GM19025 (cell line): ENCODE measurements around the gene KCNC3.
A peak's percentile ranks its signal among the peaks of the same experiment; 100 is the strongest.
"Not testable (repeated sequence)": the region's sequence is repeated elsewhere in the genome, so short reads cannot be mapped to it uniquely, and the experiment has no call there.

Source experiments
- ATAC-seq: cut with Tn5 transposase; IDR thresholded peaks from one replicate; pipeline ENCODE4 v1.9.1; 2021; ENCODE audit warnings: mild to moderate bottlenecking, low read depth, moderate library complexity; ENCODE audit not compliant: unreplicated experiment

KCNC3 gene

DNA sequence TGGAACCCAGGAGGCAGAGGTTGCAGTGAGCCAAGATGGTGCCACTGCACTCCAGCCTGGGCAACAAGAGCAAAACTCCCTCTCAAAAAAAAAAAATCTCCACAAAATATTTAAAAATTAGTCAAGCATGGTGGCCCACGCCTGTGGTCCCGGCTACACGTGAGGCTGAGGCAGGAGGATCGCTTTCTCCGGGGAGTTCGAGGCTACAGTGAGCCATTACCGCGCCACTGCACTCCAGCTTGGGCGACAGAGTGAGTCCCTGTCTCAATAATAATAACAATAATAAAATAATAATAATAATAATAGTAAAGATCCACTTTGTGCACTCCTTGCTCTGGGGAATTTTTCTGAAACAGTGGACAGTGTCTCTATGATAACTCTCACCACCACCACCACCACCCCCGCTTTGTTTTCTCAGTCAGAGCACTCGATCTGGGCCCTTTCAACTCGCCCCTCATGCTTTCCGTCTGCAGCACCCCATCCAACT lies 27.6 kb upstream of the KCNC3 start:
- ATAC-seq, result no peak

DNA sequence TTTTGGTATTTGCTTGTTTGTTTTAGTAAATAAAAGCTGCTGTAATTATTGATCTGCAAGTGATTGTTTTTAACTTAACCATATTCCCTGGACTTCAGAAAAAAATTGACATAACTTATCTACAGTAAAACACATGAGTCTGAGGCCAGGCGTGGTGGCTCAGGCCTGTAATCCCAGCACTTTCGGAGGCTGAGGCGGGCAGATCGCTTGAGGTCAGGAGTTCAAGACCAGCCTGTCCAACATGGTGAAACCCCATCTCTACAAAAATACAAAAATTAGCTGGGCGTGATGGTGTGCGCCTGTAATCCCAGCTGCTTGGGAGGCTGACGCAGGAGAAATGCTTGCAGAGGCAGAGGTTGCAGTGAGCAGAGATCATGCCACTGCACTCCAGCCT lies 24.3 kb upstream of the KCNC3 start:
- not testable (repeated sequence) for ATAC-seq

- no peak for ATAC-seq
Observed at GRCh38 chr19:50352242-50352641, 23.1 kb upstream of the KCNC3 start.

DNA sequence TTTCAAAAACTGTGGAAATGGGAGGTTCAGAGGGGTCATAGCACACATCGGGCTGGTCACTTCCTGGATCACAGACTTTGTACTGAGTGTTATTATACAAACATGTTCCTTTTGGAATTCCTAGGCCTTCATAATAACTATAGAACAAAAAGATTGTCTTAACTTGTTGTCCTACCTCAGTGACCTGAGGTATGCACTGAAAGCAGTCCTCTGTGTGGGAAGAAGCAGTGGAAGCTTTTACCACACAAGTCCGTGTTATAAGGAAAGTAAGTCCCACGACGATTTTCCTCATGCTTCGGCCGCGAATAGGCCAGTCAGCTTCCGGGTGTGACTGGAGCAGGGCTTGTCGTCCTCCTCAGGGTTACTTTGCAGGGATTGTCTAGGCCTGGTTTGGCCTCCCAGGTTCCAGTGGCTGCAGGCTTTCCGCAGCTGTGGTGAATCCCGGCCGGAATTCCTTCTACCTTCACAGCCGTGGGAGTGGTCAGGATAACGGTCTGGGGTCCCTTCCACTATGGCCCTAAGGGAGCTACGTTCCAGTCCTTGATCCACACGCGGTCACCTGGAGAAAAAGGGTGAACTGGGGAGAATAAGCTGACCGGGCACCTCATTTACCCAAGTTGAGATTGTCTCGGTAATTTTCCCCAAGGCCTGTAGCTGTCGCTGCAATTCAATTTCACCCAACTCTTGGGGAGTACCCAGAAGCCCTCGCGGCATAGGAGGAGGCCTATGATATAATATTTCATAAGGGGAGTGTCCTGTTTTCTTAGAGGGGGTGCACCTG lies 20.3 kb upstream of the KCNC3 start:
- no peak for ATAC-seq

DNA sequence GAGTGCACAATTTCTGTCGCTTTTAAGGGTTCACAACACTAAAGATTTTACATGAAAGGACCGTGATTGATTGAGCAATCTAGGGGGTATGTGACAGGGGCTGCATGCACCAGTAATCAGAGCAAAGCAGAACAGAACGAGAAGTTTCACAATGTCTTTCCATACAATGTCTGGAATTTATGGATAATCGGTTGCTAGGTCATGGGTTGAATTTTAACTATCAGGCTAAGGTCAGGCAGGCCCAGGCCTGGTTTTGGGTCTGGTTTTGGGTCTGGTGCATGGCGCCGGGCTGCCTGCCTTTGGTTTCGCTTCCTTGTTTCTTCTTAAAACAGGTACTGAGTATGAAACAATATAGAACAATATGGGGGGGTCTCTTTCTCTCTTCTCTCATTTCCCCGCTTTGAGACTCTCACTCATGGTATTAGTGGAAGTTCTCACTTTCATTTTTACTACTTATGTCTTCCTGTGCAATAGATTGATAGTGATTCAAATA lies 18.0 kb upstream of the KCNC3 start:
- ATAC-seq, result not testable (repeated sequence)

- ATAC-seq, result no peak
Observed at GRCh38 chr19:50344661-50345318, 15.6 kb upstream of the KCNC3 start.

DNA sequence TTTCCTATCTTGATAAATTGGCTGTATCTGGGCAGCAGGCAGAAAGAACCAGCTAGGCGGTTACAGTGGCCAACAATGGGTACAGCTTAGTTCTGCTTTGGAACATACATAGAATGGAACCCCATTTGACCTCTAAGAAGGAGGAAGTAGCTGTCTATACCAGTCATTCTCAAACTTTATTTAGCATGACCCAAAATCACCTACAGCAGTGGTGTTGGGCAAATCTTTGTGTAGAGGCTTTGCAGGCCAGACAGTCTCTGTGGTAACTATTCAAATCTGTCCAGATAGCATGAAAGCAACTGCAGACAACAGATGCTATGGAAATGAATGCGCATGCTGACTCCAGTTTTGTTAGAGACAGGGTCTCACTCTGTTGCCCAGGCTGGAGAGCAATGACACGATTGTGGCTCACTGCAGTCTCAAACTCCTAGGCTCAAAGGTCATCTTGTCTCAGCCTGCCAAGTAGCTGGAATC lies 12.0 kb upstream of the KCNC3 start:
- ATAC-seq, result no peak

DNA sequence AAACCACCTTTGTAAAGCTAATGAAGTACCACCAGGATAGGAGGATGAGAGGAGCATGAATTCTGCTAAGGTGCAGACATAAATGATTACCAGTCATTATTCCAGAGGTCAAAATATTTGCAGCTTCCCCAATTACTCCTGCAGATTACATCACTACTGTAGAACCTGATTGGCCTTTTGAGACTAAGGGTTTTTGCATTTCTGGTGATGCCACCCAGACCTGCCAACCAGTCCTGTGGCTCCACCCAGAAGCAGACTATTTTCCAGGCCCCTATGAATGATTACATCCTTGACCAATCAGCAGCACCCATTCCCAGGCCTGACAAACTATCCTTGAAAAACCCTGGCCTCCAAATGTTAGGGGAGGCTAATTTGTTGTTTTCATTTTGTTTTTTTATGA lies 11.2 kb upstream of the KCNC3 start:
- no peak for ATAC-seq

DNA sequence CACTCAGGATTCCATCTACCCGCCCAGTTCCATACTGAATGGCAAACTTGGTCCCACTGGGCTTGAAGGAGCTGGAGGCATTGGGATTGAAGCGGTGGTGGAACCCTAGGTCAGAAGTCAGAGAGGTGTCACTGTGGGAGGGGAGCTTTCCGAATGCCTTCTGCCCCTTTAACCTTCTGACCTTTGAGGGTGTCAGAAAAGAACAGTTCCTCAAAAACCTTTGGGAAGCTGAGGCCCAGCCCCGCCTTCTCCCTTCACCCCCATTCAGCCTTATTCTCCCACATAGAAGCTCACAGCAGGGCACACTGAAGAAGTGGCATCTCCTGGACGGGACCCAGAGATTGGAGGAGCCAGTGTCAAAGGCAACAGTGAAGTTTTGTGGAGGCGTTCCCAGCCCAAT lies 7.9 kb upstream of the KCNC3 start:
- ATAC-seq, result not testable (repeated sequence)

- no peak for ATAC-seq
Observed at GRCh38 chr19:50334741-50335421, 5.7 kb upstream of the KCNC3 start.

- ATAC-seq, result peak; percentile 35
Observed at GRCh38 chr19:50333737-50334617, 4.8 kb upstream of the KCNC3 start.

DNA sequence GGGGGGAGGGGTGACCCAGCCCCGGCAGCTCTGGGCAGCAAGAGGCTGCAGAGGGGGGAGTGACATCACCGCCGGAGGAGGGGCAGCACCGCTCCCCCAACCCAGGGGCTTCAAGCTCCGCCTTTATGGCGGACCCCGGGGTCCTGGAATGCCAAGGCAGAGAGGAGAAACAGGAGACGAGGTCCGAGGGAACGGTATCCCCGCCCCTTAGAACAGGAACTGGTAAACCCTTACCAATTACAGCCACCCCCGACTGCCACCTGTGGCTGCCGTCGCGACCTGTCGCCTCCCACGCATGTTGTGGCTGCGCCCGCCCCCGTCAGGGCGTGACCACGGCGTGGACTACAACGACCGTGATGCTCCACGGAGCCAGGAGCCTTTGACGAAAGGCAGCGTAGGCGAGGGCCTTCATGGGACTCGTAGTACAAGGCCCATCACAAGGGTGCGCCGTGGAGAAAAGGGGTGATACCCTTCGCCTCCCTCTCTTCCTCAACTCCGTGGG lies 4.1 kb upstream of the KCNC3 start:
- ATAC-seq, result peak; percentile 41

DNA sequence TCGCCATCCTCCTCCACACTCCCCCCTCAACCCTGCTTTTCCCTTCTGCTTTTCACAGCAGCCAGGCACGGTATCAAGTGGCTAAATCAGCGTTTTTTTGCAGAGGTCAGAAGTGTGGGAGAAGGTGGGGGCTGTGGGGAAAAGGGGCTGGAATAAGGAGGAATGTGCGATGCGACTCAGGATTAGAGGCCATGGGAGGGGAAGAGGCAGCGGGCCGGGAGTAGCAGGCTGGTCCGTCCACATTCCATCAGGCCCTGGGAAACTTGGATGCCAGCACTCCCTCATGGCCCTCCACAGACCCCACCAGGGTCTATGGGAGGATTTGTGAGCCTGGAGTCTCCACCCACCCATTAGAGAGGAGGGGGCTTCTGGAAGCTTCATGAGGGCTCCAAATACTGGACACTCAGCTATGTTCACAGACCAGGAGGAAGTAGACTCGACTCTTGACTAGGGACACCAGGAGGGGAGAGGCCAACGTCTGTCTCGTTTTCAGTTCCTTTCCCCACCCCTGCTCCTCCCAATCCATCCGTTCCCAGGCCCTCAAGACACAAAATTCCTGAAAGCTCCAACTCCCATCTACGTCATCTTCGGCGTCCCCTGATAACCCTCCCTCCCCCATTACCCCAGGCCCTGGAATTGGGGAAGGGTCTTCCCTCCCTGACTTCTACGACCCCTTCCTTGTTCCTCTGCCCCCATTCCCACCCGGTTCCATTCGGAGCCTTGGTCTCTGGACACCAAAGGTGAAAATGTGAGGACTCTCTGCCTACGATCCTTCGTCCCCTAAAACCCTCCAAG lies 3.3 kb upstream of the KCNC3 start:
- ATAC-seq, result no peak

DNA sequence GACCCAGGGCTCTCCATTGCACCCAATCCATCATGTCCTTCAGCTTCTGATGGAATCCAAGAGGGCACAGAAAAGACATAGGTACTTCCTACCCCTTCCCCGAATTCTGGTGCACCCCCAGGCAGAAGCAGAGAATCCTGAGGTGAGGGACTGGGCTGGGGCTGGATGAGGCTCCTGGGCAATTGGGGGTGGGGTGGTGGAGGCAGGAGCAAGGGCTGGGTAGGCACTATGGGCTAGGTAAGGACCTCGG lies 2.7 kb upstream of the KCNC3 start:
- no peak for ATAC-seq

- no peak for ATAC-seq
Observed at GRCh38 chr19:50331221-50331993, 2.2 kb upstream of the KCNC3 start.

- no peak for ATAC-seq
Observed at GRCh38 chr19:50330365-50331078, 1.3 kb upstream of the KCNC3 start.

- ATAC-seq, result not testable (repeated sequence)
Observed at GRCh38 chr19:50329926-50330294, 733 bp upstream of the KCNC3 start.

GRCh38 chr19:50328873-50329145 lies 368 bp downstream of the KCNC3 start:
- ATAC-seq, result peak; percentile 5
